Spleen (tissue), 7 donors: ENCODE measurements around the gene ZMYND8.

ENCODE experiments used
- POLR2A ChIP-seq, 3 donors: fragments of 450-650 bp; IDR thresholded peaks; one replicate each; pipeline ENCODE4 v1.5.1; 2017; ENCODE audit warnings: antibody characterized with exemption in 3 of 3, mild to moderate bottlenecking in 1 of 3
- TF ChIP-seq, protein P1 (sequence below), 11 experiments: fragments of 200-600 bp in 7 of 11; fragments of 450-650 bp in 4 of 11; sonication (generic) in 4 of 11; IDR thresholded peaks in 8 of 11; conservative IDR thresholded peaks in 3 of 11; 1 replicate in 7 of 11; 2 replicates in 4 of 11; pipeline versions ENCODE4 v1.4.0 to v1.8.0; 2016 to 2021; ENCODE audit warnings: antibody characterized with exemption in 11 of 11, inconsistent platforms in 4 of 11, mild to moderate bottlenecking in 1 of 11
- donor health status: DM: no; HTN: no; CAD: no; lungs with moderate emphysema.
- donor health status: DM: no; HTN: no; CAD: no.
- donor health status: DM: no; HTN: no; CAD: no.

DNA sequence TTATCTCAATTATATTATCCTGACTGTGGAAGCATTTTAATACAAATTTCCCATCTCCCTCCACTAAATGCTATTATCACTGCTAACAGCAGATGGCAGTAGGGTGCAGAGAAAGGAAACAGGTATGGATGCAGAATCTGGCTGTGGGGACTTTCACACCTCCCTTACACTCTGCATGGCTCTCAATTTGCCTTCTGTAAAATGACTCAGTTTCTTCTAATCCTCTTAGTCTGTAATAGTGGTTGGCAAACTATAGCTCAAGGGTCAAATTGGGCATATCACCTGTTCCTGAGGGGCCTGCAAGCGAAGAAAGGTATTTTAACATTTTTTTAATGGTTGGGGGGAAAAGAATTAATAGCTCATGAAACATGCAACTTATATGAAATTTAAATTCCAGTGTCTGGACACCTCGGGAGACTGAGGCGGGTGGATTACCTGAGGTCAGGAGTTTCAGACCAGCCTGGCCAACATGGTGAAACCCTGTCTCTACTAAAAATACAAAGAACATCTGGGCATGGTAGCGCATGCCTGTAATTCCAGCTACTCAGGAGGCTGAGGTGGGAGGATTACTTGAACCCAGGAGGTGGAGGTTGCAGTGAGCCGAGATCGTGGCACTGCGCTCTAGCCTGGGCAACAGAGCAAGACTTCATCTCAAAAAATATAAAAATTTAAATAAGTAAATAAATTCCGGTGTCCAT is 83.5 kb downstream of the ZMYND8 start:
- TF ChIP-seq, protein P1, sequence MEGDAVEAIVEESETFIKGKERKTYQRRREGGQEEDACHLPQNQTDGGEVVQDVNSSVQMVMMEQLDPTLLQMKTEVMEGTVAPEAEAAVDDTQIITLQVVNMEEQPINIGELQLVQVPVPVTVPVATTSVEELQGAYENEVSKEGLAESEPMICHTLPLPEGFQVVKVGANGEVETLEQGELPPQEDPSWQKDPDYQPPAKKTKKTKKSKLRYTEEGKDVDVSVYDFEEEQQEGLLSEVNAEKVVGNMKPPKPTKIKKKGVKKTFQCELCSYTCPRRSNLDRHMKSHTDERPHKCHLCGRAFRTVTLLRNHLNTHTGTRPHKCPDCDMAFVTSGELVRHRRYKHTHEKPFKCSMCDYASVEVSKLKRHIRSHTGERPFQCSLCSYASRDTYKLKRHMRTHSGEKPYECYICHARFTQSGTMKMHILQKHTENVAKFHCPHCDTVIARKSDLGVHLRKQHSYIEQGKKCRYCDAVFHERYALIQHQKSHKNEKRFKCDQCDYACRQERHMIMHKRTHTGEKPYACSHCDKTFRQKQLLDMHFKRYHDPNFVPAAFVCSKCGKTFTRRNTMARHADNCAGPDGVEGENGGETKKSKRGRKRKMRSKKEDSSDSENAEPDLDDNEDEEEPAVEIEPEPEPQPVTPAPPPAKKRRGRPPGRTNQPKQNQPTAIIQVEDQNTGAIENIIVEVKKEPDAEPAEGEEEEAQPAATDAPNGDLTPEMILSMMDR (IDR thresholded peaks at IDR 0.05 in 8 of 11, conservative IDR thresholded peaks at IDR 0.05 in 3 of 11), result peak; percentile 74 to 97 (median 86)
- no peak for TF ChIP-seq POLR2A (IDR thresholded peaks at IDR 0.05)
